Endothelial cell of umbilical vein (primary cell): ENCODE data around the gene TMTC1. TPM values are rescaled to one million over a fixed set of nuclear protein-coding genes. Genes with fewer than 3 reads are reported as not detected.

Experiments
- BruUV-seq: library from RNA; stranded (reverse); fragments of 400-500 nt; replicated peaks from 2 replicates; lab custom pipeline; 2021; lab: Mats Ljungman, UMichigan
- CTCF ChIA-PET: fragments of 300-600, 350-600 bp; sonication (Branson Sonifier 250); formaldehyde crosslinking; loops from one replicate; lab custom pipeline; 2021; ENCODE audit warnings: antibody characterized with exemption, inconsistent platforms; lab: Charles Lee
- POLR2A ChIA-PET: fragments of 300-600, 350-600 bp; sonication (Branson Sonifier 250); formaldehyde crosslinking; loops from one replicate; lab custom pipeline; 2021; ENCODE audit warnings: antibody characterized with exemption, inconsistent platforms; lab: Charles Lee
- DNase-seq: peaks from one replicate; pipeline ENCODE4 v3.0.0-alpha.2; 2011; ENCODE audit warnings: low read depth, low spot score
- FAIRE-seq: peaks from 2 replicates; lab custom pipeline; 2011; peaks lifted over from hg19 to GRCh38; lab: Jason Lieb, UNC
- H2AFZ ChIP-seq: 2 replicates; pipeline ENCODE4 v1.6.0; 2012; ENCODE audit warnings: low read depth, low read length, control low read depth, inconsistent platforms
- H3K27ac ChIP-seq: 2 replicates; pipeline ENCODE4 v1.5.1; 2011; ENCODE audit warnings: low read depth, mild to moderate bottlenecking, control low read depth, low read length, moderate library complexity; ENCODE audit not compliant: insufficient read depth
- H3K27me3 ChIP-seq, 2 experiments: 2 replicates each; pipeline versions ENCODE4 v1.6.0 to v1.6.1; 2011; ENCODE audit warnings: low read length in 2 of 2, mixed read lengths in 1 of 2; ENCODE audit not compliant: control insufficient read depth in 2 of 2, insufficient read depth in 2 of 2
- H3K36me3 ChIP-seq, 2 experiments: 2 replicates in 1 of 2; 3 replicates in 1 of 2; pipeline ENCODE4 v1.5.1; 2011; ENCODE audit warnings: low read length in 2 of 2, mild to moderate bottlenecking in 1 of 2, moderate library complexity in 1 of 2; ENCODE audit not compliant: control insufficient read depth in 2 of 2, insufficient read depth in 2 of 2; ENCODE audit errors: extremely low read depth in 1 of 2
- H3K4me1 ChIP-seq: 3 replicates; pipeline ENCODE4 v1.5.1; 2011; ENCODE audit warnings: mild to moderate bottlenecking, low read length; ENCODE audit not compliant: control insufficient read depth, insufficient read depth; ENCODE audit errors: extremely low read depth
- H3K4me2 ChIP-seq: 2 replicates; pipeline ENCODE4 v1.6.1; 2011; ENCODE audit warnings: low read length, control low read depth, mixed read lengths; ENCODE audit not compliant: insufficient read depth
- H3K4me3 ChIP-seq, 3 experiments: fragments of 200-600 bp in 1 of 3; sonication (generic), shearing (Covaris generic) in 1 of 3; replicated peaks in 1 of 3; 2 replicates each; pipeline ENCODE4 v1.5.1; 2011 to 2016; ENCODE audit warnings: control low read depth in 3 of 3, low read length in 3 of 3, mild to moderate bottlenecking in 2 of 3, inconsistent platforms in 1 of 3, low read depth in 1 of 3, moderate library complexity in 1 of 3; ENCODE audit not compliant: insufficient read depth in 1 of 3
- H3K79me2 ChIP-seq: 2 replicates; pipeline ENCODE4 v1.6.0; 2012; ENCODE audit warnings: low read length, inconsistent platforms; ENCODE audit not compliant: control insufficient read depth, insufficient read depth
- H3K9ac ChIP-seq: replicated peaks from 2 replicates; pipeline ENCODE3; 2011; ENCODE audit warnings: low read length, control low read depth; ENCODE audit not compliant: insufficient read depth; ENCODE audit errors: extremely low read depth
- H3K9me1 ChIP-seq: replicated peaks from 3 replicates; pipeline ENCODE4 v1.6.0; 2011; ENCODE audit warnings: mild to moderate bottlenecking, low read length; ENCODE audit not compliant: control insufficient read depth, insufficient read depth; ENCODE audit errors: extremely low read depth
- H3K9me3 ChIP-seq: replicated peaks from 2 replicates; pipeline ENCODE4 v1.5.1; 2012; ENCODE audit warnings: low read length, inconsistent platforms; ENCODE audit not compliant: control insufficient read depth, insufficient read depth
- H4K20me1 ChIP-seq: replicated peaks from 2 replicates; pipeline ENCODE3; 2011; ENCODE audit warnings: mild to moderate bottlenecking, low read length; ENCODE audit not compliant: control insufficient read depth, insufficient read depth; ENCODE audit errors: extremely low read depth
- EZH2 ChIP-seq: IDR thresholded peaks from 2 replicates; pipeline ENCODE4 v1.6.1; 2012; ENCODE audit warnings: borderline replicate concordance, low read depth, mild to moderate bottlenecking, moderate library complexity, low read length, inconsistent platforms; ENCODE audit not compliant: severe bottlenecking
- FOS ChIP-seq: IDR thresholded peaks from 2 replicates; pipeline ENCODE4 v1.6.1; 2011; ENCODE audit warnings: mild to moderate bottlenecking, low read length, moderate library complexity, borderline replicate concordance; ENCODE audit not compliant: insufficient read depth
- GATA2 ChIP-seq: IDR thresholded peaks from 2 replicates; pipeline ENCODE4 v1.7.0; 2011; ENCODE audit warnings: low read depth, mild to moderate bottlenecking, moderate library complexity, mixed read lengths, low read length; ENCODE audit not compliant: insufficient read length, insufficient read depth
- JUN ChIP-seq: IDR thresholded peaks from 2 replicates; pipeline ENCODE4 v1.6.1; 2011; ENCODE audit warnings: borderline replicate concordance, low read depth; ENCODE audit not compliant: insufficient read length, insufficient read depth
- MYC ChIP-seq: IDR thresholded peaks from one replicate; pipeline ENCODE4 v1.6.1; 2011; ENCODE audit warnings: mild to moderate bottlenecking, low read depth, low read length
- POLR2A ChIP-seq: IDR thresholded peaks from 2 replicates; pipeline ENCODE4 v1.6.1; 2012; ENCODE audit warnings: low read depth, mild to moderate bottlenecking, control low read depth, low read length
- POLR2AphosphoS5 ChIP-seq: IDR thresholded peaks from 2 replicates; pipeline ENCODE4 v1.6.1; 2012; ENCODE audit warnings: low read depth, mild to moderate bottlenecking, control low read depth, low read length, moderate library complexity; ENCODE audit not compliant: insufficient read depth
- dilution Hi-C: fragments of 300-500 bp; cut with MboI; formaldehyde crosslinking; loops from one replicate; pipeline ENCODE4 v1.15.0; 2019; ENCODE audit warnings: low sequenced_read_pairs; ENCODE audit not compliant: extremely low pct_ligation_motif_present
- intact Hi-C: fragments of 100-400 bp; cut with micrococcal nuclease; formaldehyde crosslinking; loops from one replicate; pipeline ENCODE4 v1.10.0; 2022
- polyA plus RNA-seq, 4 experiments: library from polyadenylated mRNA; depleted of rRNA in 3 of 4; stranded (reverse) in 3 of 4; unstranded in 1 of 4; fragments of >200 nt; gene quantifications; 2 replicates each; pipeline versions ENCODE4 v1.2.1 to v1.2.3, GENCODE V29; 2011 to 2012; ENCODE audit warnings: missing spikeins in 1 of 4
- total RNA-seq: library from RNA; stranded (reverse); gene quantifications from 2 replicates; pipeline ENCODE4 v1.2.3, GENCODE V29; 2021
- TF ChIP-seq, protein P1 (sequence below): IDR thresholded peaks from 2 replicates; pipeline ENCODE4 v1.6.1; 2011; ENCODE audit not compliant: insufficient read depth, insufficient read length
- TF ChIP-seq, protein P2 (sequence below), 2 donors: IDR thresholded peaks; 1 replicate in 1 of 2; 2 replicates in 1 of 2; pipeline ENCODE4 v1.5.1; 2011; ENCODE audit warnings: low read length in 2 of 2, mild to moderate bottlenecking in 2 of 2, moderate library complexity in 2 of 2, control low read depth in 1 of 2, inconsistent platforms in 1 of 2, low read depth in 1 of 2; ENCODE audit not compliant: insufficient read depth in 1 of 2; ENCODE audit errors: extremely low read depth in 1 of 2

The TMTC1 gene
- total and polyA plus RNA-seq, 2 donors (not counting 3 experiments of a cell fraction or from before 2014, with no cell fraction given) = 5.4 to 5.9 TPM

DNA sequence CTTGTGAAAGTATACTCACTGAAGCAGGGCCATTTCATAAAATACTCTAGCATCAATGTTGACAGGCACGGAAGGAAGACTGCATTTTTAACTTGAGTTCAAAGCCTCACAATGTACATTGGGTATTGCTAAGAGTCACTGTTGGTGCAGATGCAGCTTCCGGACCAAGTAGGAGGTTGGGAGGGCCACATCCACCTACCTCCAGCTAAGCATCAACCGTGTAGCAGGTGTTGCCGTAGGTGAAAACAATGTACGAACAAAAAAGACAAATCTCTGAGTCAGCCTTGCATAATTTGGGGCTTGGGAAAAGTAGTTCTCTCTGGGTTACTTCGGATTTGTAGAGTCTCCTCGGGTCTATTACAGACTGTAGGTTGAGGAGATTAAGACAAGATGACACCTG is 48.1 kb downstream of the TMTC1 start:
- H3K4me2 ChIP-seq = no peak overlapping the region
- H3K9me1 ChIP-seq = no peaks in the 10 kb centered on the region
- no peak for TF ChIP-seq JUN
- TF ChIP-seq, protein P1, sequence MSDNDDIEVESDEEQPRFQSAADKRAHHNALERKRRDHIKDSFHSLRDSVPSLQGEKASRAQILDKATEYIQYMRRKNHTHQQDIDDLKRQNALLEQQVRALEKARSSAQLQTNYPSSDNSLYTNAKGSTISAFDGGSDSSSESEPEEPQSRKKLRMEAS = no peak
- TF ChIP-seq, protein P2, sequence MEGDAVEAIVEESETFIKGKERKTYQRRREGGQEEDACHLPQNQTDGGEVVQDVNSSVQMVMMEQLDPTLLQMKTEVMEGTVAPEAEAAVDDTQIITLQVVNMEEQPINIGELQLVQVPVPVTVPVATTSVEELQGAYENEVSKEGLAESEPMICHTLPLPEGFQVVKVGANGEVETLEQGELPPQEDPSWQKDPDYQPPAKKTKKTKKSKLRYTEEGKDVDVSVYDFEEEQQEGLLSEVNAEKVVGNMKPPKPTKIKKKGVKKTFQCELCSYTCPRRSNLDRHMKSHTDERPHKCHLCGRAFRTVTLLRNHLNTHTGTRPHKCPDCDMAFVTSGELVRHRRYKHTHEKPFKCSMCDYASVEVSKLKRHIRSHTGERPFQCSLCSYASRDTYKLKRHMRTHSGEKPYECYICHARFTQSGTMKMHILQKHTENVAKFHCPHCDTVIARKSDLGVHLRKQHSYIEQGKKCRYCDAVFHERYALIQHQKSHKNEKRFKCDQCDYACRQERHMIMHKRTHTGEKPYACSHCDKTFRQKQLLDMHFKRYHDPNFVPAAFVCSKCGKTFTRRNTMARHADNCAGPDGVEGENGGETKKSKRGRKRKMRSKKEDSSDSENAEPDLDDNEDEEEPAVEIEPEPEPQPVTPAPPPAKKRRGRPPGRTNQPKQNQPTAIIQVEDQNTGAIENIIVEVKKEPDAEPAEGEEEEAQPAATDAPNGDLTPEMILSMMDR (IDR thresholded peaks at IDR 0.05; ENCODE audit: extremely low read depth in 1 of 2, insufficient read depth in 1 of 2, low read depth in 1 of 2, low read length in 2 of 2) = no peak
- TF ChIP-seq MYC = no peak
- TF ChIP-seq EZH2 = no peak
- no peak for TF ChIP-seq GATA2
- no peak for TF ChIP-seq POLR2A
- no peak for TF ChIP-seq POLR2AphosphoS5
- no peak for TF ChIP-seq FOS
- DNase-seq (no peak), FAIRE-seq (no peak)
- H3K9me3 ChIP-seq = no peaks in the 10 kb centered on the region
- CTCF ChIA-PET = interaction anchor here (0.9 kb wide), 1 partner anchor 9 kb away, joined by 4 read pairs; no protein-coding TSS in a partner anchor
- intact Hi-C loops (no loop called here), dilution Hi-C loops (no loop called here)
- peaks cover 14% of the 10 kb centered on the region for H3K4me1 ChIP-seq
- H3K36me3 ChIP-seq = no peaks in the 10 kb centered on the region
- no peak overlapping the region for H3K27ac ChIP-seq
- no peak overlapping the region for H3K4me3 ChIP-seq
- H3K27me3 ChIP-seq = no peaks in the 10 kb centered on the region
- POLR2A ChIA-PET = no interaction called here
- H3K9ac ChIP-seq = no peak overlapping the region
- H4K20me1 ChIP-seq = no peaks in the 10 kb centered on the region
- no TSS peak for BruUV-seq
- no peak overlapping the region for H2AFZ ChIP-seq
- H3K79me2 ChIP-seq = no peaks in the 10 kb centered on the region
